Activated CD8-positive, alpha-beta memory T cell treated with anti-CD3 and anti-CD28 coated beads, Interleukin-2, amount 50 U/mL, for 4 hours (primary cell): ENCODE results near the gene HDAC10.

Experiments
- DNase-seq: peaks from one replicate; pipeline ENCODE4 v3.0.0-alpha.2; 2020

Gene HDAC10

GRCh38 chr22:50233223-50233622 lies 17.8 kb downstream of the HDAC10 start:
- DNase-seq = no peak

GRCh38 chr22:50232481-50233151 lies 18.4 kb downstream of the HDAC10 start:
- no peak for DNase-seq

- no peak for DNase-seq
These were observed 21.7 kb downstream of the HDAC10 start for GRCh38 chr22:50229370-50229769.

- DNase-seq = no peak
These were observed 22.7 kb downstream of the HDAC10 start for GRCh38 chr22:50228366-50228765.

GRCh38 chr22:50227579-50228215 lies 23.4 kb downstream of the HDAC10 start:
- DNase-seq = no peak

GRCh38 chr22:50226875-50227165 lies 24.2 kb downstream of the HDAC10 start:
- no peak for DNase-seq

- no peak for DNase-seq
These were observed 24.8 kb downstream of the HDAC10 start for GRCh38 chr22:50226063-50226874.

- DNase-seq = no peak
These were observed 25.7 kb downstream of the HDAC10 start for GRCh38 chr22:50225200-50225969.

- no peak for DNase-seq
These were observed 27.0 kb downstream of the HDAC10 start for GRCh38 chr22:50224071-50224470.

GRCh38 chr22:50222508-50222907 lies 28.6 kb downstream of the HDAC10 start:
- no peak for DNase-seq

GRCh38 chr22:50221410-50222300 lies 29.4 kb downstream of the HDAC10 start:
- DNase-seq = no peak

- DNase-seq = no peak
These were observed 30.3 kb downstream of the HDAC10 start for GRCh38 chr22:50220603-50221409.

GRCh38 chr22:50219800-50220602 lies 31.1 kb downstream of the HDAC10 start:
- DNase-seq = no peak

- DNase-seq = no peak
These were observed 31.9 kb downstream of the HDAC10 start for GRCh38 chr22:50218996-50219727.

GRCh38 chr22:50218153-50218995 lies 32.7 kb downstream of the HDAC10 start:
- DNase-seq = no peak

- no peak for DNase-seq
These were observed 33.4 kb downstream of the HDAC10 start for GRCh38 chr22:50217543-50218152.

- no peak for DNase-seq
These were observed 34.2 kb downstream of the HDAC10 start for GRCh38 chr22:50216684-50217520.
